GM21825 (cell line): ENCODE results near the gene CHCHD10.

Source experiments
- ATAC-seq: cut with Tn5 transposase; IDR thresholded peaks from one replicate; pipeline ENCODE4 v1.9.1; 2021; ENCODE audit warnings: mild to moderate bottlenecking, moderate library complexity; ENCODE audit not compliant: unreplicated experiment

Gene CHCHD10

GRCh38 chr22:23773483-23774113, 5.8 kb upstream of the CHCHD10 start:
- ATAC-seq: no peak

GRCh38 chr22:23772649-23773473, 5.1 kb upstream of the CHCHD10 start, which contains the start of gene MMP11:
Gene MMP11 (plus strand): TSS chr22:23772849. CDS start chr22:23772871, 22 bp downstream.
- ATAC-seq: no peak

- ATAC-seq: no peak
Measured at GRCh38 chr22:23772315-23772648, 4.5 kb upstream of the CHCHD10 start.

- ATAC-seq: no peak
Measured at GRCh38 chr22:23769321-23769965, 1.7 kb upstream of the CHCHD10 start.

GRCh38 chr22:23767303-23767672, 484 bp downstream of the CHCHD10 start:
- no peak for ATAC-seq

GRCh38 chr22:23764899-23765881, 2.6 kb downstream of the CHCHD10 start:
- no peak for ATAC-seq

GRCh38 chr22:23763954-23764353, 3.8 kb downstream of the CHCHD10 start:
- no peak for ATAC-seq

- no peak for ATAC-seq
Measured at GRCh38 chr22:23763579-23763945, 4.2 kb downstream of the CHCHD10 start.

- ATAC-seq: no peak
Measured at GRCh38 chr22:23762842-23763578, 4.8 kb downstream of the CHCHD10 start, which contains the start of gene C22orf15. Gene C22orf15 (plus strand): TSS chr22:23762990. CDS start chr22:23763307, 317 bp downstream.

- no peak for ATAC-seq
Measured at GRCh38 chr22:23760056-23760455, 7.7 kb downstream of the CHCHD10 start.

GRCh38 chr22:23759566-23759965, 8.2 kb downstream of the CHCHD10 start:
- ATAC-seq: no peak

GRCh38 chr22:23756891-23757290, 10.9 kb downstream of the CHCHD10 start:
- no peak for ATAC-seq

GRCh38 chr22:23755711-23756110, 12.1 kb downstream of the CHCHD10 start:
- no peak for ATAC-seq

GRCh38 chr22:23754980-23755636, 12.7 kb downstream of the CHCHD10 start:
- ATAC-seq: no peak

- no peak for ATAC-seq
Measured at GRCh38 chr22:23754220-23754919, 13.4 kb downstream of the CHCHD10 start, which contains the start of gene VPREB3. Gene VPREB3 (minus strand): TSS chr22:23754425. CDS start chr22:23754363, 62 bp downstream.

- no peak for ATAC-seq
Measured at GRCh38 chr22:23753385-23753784, 14.4 kb downstream of the CHCHD10 start.

- ATAC-seq: no peak
Measured at GRCh38 chr22:23752750-23753149, 15.0 kb downstream of the CHCHD10 start.

- ATAC-seq: no peak
Measured at GRCh38 chr22:23752090-23752691, 15.6 kb downstream of the CHCHD10 start.
